ENCODE results near the gene INTS6. TPM values are rescaled to one million over a fixed set of nuclear protein-coding genes. Genes with fewer than 3 reads are reported as not detected.

INTS6 gene
- total RNA-seq, 4 donors from 2014 or later = 33.5 to 62.0 (median 40.0) TPM

DNA sequence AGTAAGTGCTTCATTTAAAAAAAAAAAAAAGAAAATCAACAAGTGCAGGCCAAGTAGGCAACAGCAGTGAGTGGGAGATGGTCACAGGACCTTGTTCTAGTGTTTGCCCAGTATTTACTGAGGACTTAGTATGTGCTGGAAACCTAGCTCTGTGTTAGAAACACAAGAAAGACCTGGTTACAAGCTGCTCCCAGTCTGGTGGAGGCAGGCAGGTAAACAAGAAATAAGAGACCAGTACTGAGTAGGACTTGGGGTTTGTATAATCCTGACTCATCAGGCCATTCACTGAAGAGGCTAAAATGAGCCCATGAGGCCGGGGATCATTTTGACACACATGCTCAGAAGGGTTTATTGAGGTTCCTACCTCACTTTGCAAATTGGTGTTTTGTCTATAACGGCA is 134.8 kb downstream of the INTS6 start:
- TF ChIP-seq, protein P1, sequence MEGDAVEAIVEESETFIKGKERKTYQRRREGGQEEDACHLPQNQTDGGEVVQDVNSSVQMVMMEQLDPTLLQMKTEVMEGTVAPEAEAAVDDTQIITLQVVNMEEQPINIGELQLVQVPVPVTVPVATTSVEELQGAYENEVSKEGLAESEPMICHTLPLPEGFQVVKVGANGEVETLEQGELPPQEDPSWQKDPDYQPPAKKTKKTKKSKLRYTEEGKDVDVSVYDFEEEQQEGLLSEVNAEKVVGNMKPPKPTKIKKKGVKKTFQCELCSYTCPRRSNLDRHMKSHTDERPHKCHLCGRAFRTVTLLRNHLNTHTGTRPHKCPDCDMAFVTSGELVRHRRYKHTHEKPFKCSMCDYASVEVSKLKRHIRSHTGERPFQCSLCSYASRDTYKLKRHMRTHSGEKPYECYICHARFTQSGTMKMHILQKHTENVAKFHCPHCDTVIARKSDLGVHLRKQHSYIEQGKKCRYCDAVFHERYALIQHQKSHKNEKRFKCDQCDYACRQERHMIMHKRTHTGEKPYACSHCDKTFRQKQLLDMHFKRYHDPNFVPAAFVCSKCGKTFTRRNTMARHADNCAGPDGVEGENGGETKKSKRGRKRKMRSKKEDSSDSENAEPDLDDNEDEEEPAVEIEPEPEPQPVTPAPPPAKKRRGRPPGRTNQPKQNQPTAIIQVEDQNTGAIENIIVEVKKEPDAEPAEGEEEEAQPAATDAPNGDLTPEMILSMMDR (IDR thresholded peaks at IDR 0.05; ENCODE audit: low read depth) = no peak

DNA sequence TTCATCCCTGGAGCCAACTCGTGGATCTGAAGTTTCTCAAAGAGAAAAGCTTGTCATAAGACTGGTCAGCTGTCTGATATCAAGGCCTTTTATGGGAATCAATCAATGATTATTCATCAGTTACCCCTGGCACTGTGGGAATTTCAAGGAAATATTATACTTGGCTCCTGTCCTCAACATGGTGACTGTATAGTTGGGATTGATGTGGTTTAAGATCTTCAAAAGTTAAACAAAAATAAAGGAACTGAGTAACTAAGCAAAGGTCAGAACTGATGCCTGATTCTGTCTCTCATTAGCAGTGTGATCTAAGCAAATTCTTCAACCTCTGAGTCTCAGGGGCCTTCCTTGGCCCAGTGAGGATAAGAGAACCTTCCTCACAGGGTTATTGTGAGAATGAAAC is 135.6 kb downstream of the INTS6 start:
- TF ChIP-seq, protein P1 (IDR thresholded peaks at IDR 0.05; ENCODE audit: low read depth) = no peak

DNA sequence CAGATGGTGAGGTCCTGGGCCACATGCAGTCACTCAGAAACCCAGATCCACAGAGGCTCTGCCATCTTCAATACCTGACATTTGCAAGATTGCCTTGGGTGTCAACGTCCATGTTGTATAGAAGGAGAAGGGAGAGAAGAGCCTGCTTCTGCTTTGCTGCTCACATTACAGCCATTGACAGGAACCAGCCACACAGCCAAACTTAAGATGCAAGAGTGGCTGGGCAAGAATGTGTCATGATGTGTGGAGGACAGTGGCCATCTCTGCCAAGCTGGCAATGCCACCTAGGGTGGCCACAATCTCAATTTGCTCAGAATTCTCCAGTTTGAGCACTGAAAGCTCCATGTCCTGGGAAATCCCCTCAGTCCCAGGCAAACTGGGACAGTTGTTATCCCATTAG is 139.2 kb downstream of the INTS6 start:
- TF ChIP-seq, protein P1 (IDR thresholded peaks at IDR 0.05; ENCODE audit: low read depth) = no peak

DNA sequence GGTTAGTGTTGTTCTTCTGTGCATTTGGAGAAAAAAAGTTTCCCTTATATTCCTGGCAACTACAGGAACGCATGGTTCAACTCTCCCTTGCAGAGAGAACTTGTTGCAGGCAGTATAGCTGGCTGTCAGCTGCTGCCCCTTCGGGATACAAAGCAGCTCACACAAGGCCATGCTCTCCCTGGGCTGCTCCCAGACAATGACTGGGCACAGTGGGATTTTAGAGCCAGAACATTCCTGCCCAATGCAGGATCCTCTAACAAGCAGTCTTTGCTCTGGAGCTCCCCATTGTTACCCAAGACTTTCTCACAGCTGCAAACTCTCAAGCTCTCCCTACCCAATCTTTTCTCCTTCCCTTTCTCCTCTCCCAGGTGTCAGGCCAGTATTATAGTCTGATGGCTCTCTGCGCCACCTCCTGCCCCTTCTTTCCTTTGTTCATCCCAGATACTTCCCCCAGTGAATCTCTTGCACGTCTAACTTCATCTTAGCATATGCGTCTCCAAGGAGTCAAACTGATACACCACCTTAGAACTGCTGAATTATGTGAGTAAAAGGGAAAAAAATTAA is 140.8 kb downstream of the INTS6 start:
- TF ChIP-seq, protein P1 (IDR thresholded peaks at IDR 0.05; ENCODE audit: low read depth) = no peak

Small RNAs within 50 kb of the gene (small RNA-seq; reads per million reads assigned to genes)
- not detected for gene MIR5693
- gene RN7SL320P = not detected
- gene SNRPGP11 = not detected

Other genes with a start within 250 kb of the INTS6 start
- 1 to 10 TPM; 3.2 to 8.1 (median 5.8) TPM for gene FAM124A, start 230.6 kb downstream of the INTS6 start, total RNA-seq
- gene SERPINE3, start 113.3 kb downstream of the INTS6 start, total RNA-seq = not detected
- 10 to 100 TPM; 17.6 to 36.4 (median 22.0) TPM for gene WDFY2, start 131.4 kb upstream of the INTS6 start, total RNA-seq

Measured in subcutaneous adipose tissue (tissue), 4 donors.